ENCODE data around the gene GADD45G. TPM values are rescaled to one million over a fixed set of nuclear protein-coding genes. Genes with fewer than 3 reads are reported as not detected.

Gene GADD45G
- total and polyA plus RNA-seq, 10 of the 15 experiments (the other 5 are each of a cell fraction or from before 2014, with no cell fraction given) = 0.07 to 1.00 (median 0.29) TPM; not detected in 4

DNA sequence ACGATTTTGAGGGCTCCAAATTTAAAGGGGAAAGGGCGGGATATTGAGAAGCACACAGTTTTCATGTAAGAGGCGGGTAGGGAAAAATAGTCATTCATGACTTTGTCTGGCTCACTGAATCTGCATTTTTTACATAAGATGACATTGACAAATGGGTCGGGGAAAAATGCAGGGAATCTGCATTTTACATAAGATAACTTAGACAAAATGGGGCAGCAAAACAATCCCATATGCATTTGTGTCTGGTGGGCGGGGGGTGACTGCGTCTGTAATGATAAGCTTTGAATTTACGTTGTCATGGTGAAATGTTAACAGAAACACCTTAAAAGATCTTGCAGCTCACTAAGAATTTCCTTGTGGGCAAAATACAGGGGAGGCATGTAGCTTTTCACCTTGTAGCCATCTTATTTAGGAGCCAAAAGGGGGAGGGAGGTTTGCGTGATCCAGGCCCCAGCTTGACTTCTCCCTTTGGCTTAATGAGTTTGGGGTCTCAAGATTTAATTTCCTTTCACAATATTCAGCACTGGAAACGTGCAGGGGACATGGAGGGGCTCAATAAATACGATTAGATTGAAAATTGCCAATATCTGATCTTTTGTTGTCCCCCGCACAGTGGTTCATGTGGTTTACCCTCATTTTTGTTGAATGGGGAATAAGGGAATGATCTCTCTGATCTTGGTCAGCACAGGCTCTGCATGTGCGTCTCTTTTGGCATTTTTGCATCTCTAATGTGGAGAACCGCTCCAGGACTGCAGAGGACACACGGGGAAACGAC lies 41.1 kb upstream of the GADD45G start (continued):
- TF ChIP-seq, protein P1, sequence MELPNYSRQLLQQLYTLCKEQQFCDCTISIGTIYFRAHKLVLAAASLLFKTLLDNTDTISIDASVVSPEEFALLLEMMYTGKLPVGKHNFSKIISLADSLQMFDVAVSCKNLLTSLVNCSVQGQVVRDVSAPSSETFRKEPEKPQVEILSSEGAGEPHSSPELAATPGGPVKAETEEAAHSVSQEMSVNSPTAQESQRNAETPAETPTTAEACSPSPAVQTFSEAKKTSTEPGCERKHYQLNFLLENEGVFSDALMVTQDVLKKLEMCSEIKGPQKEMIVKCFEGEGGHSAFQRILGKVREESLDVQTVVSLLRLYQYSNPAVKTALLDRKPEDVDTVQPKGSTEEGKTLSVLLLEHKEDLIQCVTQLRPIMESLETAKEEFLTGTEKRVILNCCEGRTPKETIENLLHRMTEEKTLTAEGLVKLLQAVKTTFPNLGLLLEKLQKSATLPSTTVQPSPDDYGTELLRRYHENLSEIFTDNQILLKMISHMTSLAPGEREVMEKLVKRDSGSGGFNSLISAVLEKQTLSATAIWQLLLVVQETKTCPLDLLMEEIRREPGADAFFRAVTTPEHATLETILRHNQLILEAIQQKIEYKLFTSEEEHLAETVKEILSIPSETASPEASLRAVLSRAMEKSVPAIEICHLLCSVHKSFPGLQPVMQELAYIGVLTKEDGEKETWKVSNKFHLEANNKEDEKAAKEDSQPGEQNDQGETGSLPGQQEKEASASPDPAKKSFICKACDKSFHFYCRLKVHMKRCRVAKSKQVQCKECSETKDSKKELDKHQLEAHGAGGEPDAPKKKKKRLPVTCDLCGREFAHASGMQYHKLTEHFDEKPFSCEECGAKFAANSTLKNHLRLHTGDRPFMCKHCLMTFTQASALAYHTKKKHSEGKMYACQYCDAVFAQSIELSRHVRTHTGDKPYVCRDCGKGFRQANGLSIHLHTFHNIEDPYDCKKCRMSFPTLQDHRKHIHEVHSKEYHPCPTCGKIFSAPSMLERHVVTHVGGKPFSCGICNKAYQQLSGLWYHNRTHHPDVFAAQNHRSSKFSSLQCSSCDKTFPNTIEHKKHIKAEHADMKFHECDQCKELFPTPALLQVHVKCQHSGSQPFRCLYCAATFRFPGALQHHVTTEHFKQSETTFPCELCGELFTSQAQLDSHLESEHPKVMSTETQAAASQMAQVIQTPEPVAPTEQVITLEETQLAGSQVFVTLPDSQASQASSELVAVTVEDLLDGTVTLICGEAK (IDR thresholded peaks at IDR 0.05; ENCODE audit: borderline replicate concordance) = no peak
- TF ChIP-seq MYC (IDR thresholded peaks at IDR 0.05; ENCODE audit: insufficient read depth, insufficient read length, insufficient replicate concordance, low read length, severe bottlenecking) (no peak), RELA (IDR thresholded peaks at IDR 0.05; ENCODE audit: borderline replicate concordance, partially characterized antibody) (no peak), NR2F1 (conservative IDR thresholded peaks at IDR 0.05) (no peak)
- TF ChIP-seq, protein P2, sequence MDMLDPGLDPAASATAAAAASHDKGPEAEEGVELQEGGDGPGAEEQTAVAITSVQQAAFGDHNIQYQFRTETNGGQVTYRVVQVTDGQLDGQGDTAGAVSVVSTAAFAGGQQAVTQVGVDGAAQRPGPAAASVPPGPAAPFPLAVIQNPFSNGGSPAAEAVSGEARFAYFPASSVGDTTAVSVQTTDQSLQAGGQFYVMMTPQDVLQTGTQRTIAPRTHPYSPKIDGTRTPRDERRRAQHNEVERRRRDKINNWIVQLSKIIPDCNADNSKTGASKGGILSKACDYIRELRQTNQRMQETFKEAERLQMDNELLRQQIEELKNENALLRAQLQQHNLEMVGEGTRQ (IDR thresholded peaks at IDR 0.05; ENCODE audit: borderline replicate concordance, low read depth, low read length) = no peak

Data from GM12878 (cell line).